WI38 (cell line): ENCODE measurements around the gene COMMD3.

Experiments used
- H3K4me3 ChIP-seq: 2 replicates; pipeline ENCODE4 v1.5.1; 2011; ENCODE audit warnings: low read depth, mild to moderate bottlenecking, control low read depth, low read length
- TF ChIP-seq, protein P1 (sequence below): IDR thresholded peaks from 2 replicates; pipeline ENCODE4 v1.5.1; 2012; ENCODE audit warnings: low read depth, mild to moderate bottlenecking, control low read depth, low read length

The COMMD3 gene

DNA sequence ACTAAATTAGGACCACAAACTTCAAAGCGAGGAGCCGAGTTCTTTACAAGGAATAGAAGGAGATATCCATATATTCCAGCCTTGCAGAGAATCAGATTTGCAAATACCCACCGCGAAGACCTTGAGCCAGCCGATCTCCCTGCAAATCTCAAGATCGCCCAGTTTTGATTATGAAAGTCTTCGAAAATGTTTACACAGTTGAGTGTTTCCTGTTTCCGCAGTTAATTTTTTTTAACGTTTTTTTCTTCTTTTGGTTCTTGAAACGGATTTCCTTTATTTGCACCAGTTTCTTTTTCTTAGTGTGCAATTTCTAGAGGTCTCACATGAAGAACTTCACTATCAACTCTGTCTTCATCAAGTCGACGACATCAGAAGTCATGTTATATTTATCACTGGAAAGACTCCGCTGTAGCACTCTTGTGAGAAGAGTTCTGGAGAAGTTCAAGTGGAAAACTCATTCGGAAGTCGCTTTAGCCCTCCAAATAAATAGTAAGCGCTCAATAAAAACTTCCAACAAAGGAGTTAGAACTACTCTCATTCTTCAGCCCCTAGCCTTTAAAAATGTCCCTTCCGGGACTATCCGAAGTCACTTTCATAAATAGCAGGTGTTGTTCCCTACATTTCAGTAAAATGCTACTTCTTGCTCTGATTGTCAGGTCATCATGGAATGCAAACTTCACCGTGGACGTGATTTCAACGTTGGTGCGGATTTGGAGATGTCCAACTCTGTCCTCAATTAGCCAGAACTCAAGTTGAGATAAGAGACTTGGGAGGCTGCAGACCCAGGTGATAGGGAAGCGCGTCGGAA, 17.2 kb downstream of the COMMD3 start:
- TF ChIP-seq, protein P1, sequence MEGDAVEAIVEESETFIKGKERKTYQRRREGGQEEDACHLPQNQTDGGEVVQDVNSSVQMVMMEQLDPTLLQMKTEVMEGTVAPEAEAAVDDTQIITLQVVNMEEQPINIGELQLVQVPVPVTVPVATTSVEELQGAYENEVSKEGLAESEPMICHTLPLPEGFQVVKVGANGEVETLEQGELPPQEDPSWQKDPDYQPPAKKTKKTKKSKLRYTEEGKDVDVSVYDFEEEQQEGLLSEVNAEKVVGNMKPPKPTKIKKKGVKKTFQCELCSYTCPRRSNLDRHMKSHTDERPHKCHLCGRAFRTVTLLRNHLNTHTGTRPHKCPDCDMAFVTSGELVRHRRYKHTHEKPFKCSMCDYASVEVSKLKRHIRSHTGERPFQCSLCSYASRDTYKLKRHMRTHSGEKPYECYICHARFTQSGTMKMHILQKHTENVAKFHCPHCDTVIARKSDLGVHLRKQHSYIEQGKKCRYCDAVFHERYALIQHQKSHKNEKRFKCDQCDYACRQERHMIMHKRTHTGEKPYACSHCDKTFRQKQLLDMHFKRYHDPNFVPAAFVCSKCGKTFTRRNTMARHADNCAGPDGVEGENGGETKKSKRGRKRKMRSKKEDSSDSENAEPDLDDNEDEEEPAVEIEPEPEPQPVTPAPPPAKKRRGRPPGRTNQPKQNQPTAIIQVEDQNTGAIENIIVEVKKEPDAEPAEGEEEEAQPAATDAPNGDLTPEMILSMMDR, result no peak
- no peak overlapping the region for H3K4me3 ChIP-seq

DNA sequence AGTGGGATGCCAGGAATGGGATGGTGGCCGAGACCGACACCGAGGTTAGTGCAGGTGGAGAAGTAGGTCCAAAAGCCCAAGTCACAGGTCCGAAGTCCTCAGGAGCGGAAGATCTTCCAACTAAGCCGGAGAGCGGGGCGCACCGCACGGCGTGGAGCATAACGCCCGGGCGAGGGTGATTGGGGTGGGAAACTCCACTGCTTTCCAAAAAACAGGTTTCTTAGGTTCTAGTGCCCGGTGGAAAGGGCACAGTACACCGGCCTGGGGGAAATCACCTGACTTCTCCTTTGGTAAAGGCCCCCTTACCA, 17.7 kb downstream of the COMMD3 start:
- no peak overlapping the region for H3K4me3 ChIP-seq

DNA sequence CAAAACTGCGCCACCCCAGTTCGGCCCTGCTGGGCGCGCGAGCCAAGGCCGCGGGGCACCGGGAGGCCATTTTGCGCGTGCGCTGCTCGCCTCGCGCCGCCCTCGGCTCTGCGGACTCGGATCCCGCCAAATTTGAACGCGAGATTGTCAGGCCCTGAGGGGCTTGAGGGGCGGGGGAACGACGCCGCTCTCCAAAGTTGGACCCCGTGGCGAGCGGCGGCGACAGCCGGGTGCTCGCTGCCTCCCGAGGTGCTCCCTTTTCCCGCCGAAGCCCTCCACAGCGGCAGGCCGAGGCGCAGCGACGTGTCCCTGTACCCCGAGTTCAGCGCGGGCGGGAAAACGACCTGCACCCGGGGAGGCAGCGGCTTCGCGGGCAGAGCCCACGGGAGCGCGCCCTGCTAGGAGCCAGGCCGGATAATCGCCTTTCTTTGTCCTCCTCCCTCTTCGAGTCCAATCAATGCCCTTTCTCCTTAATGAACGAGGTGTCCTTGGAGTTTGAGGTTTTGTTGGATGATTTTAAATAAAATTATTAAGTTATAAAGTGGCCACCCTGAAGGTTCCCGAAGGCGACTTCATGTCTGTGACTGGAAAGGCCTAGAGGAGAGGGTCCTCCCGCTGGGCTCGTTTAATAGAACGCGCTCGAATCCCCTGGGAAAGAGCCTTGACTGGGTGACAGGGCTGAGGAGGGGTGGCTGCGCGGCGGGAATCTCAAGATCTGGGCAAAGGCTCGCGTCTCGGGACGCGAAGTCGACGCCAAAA, 18.4 kb downstream of the COMMD3 start:
- H3K4me3 ChIP-seq, result no peak overlapping the region
- TF ChIP-seq, protein P1, result no peak

More for the DNA sequence above, 17.7 kb downstream of the COMMD3 start:
- TF ChIP-seq, protein P1, result no peak

DNA sequence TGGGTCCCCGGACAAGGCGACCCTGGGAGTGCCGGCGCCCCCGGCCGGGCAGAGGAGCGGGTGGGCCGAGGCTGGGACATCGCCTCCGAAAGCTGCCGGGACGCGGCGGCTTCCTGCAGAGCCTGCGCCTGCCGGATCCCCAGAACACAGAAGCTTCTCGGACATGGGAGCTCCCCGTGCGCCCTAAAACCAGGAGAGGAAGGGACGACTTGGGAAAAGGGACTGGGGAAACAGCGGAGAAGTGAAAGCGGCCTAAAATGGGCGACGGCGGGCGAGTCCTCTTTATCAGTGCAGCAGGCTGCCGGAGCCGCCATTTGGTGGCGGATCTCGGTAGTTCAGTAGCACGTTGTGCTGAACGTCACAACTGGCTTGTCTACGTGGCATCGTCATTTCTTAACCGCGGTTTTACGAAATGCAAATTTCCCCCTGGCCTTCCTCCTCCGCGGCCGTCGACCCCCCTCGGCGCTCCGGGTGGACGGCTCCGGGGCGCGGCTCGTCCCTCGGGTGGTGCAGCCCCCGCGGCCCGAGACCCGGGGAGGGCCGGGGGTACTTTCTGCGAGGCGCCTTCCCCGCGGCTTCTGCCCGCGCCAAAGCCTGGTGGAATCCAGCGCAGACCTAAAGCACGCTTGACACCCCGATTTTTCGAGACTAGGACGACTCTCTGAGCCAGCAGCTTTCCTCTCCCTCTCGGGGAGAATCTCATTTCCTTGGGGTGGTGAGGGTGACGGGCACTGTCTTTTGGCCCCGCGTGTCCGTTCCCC, 19.2 kb downstream of the COMMD3 start:
- peak overlapping the region; percentile 46 for H3K4me3 ChIP-seq
- TF ChIP-seq, protein P1, result no peak

DNA sequence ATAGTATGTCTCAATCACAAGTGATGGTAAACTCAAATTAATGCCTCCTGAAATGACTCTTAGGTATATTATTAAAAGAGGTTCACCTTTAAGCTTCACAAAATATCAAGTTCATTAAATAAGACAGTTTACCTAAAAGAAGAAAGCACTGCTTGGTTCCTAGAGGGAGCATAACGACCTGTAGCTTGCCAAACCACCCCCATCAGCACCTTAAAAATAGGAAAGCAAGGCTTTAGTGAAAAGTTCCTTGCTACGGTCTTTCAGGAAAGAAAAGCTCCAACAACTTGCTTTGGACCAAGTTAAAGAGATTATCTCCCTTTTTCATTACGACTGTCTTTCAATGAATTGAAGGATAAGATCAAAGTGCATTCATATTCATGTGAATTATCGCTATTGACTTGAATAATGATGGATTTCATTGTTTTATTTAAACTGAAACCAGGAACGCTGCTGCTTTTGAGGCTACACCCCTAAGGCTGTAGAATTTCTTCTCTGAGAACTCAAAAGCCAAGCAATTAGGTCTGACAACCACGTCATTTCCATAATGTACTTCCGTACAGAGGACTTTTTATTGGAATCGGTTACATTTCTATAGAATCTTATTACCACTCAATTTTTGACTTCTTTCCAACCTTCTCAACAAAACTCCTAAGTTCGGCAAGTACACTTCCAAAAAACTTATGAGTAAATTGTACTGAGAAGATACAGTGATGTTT, 22.2 kb downstream of the COMMD3 start:
- no peak overlapping the region for H3K4me3 ChIP-seq
- TF ChIP-seq, protein P1, result no peak

DNA sequence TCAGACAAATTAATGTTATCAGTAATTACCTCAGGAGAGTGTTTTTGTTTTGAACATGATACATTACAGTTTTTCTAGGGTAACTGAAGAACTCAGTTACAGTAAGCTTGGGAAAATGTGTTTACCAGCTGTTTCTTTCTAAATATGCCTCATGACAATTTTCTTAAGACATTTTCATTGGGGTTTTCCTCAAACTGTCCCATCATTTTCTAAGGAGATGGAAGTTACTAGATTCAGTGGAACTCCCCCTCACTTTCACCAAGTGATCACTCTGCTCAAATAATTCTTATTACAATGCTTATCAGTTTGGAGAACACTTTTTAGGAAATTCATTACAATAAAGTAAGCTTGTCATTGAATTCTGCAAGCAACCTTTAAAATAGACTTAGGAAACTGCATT, 22.7 kb downstream of the COMMD3 start:
- no peak overlapping the region for H3K4me3 ChIP-seq
- TF ChIP-seq, protein P1, result no peak
